K562 (cell line): ENCODE data around the gene OSBPL3. TPM values are rescaled to one million over a fixed set of nuclear protein-coding genes. Genes with fewer than 3 reads are reported as not detected.

Experiments used
- ATAC-seq: fragments of 200-7000 bp; cut with Tn5 transposase; 3 replicates; pipeline ENCODE4 v1.9.1; 2020; ENCODE audit warnings: moderate library complexity
- BruUV-seq: library from RNA; stranded (reverse); fragments of 400-500 nt; replicated peaks from 2 replicates; lab custom pipeline; 2021; lab: Mats Ljungman, UMichigan
- CTCF ChIA-PET: fragments of 300-600 bp; formaldehyde crosslinking; extraction: SDS; loops from one replicate; lab custom pipeline; 2021; ENCODE audit warnings: low intra/inter-chr PET ratio; lab: Yijun Ruan, JAX
- POLR2A ChIA-PET: fragments of 300-600, 350-650 bp; sonication (Branson Sonifier 250); formaldehyde crosslinking; extraction: SDS; loops from one replicate; lab custom pipeline; 2021; ENCODE audit warnings: antibody characterized with exemption, inconsistent platforms; lab: Yijun Ruan, JAX
- DNase-seq, 4 experiments: peaks; one replicate each; pipeline versions ENCODE4 v3.0.0 to v3.0.0-alpha.2; 2011 to 2018; ENCODE audit warnings: low spot score in 3 of 4, mixed read lengths in 3 of 4; ENCODE audit errors: extremely low read depth in 1 of 4
- FAIRE-seq: peaks from 2 replicates; lab custom pipeline; 2011; peaks lifted over from hg19 to GRCh38; lab: Jason Lieb, UNC
- H2AFZ ChIP-seq: 2 replicates; pipeline ENCODE4 v1.6.0; 2011; ENCODE audit warnings: low read depth, low read length, control low read depth, inconsistent platforms
- H3K27ac ChIP-seq: fragments of 200-600 bp; 3 replicates; pipeline ENCODE4 v1.8.0; 2011; ENCODE audit warnings: low read depth, mild to moderate bottlenecking, control low read depth, inconsistent platforms, low read length, moderate library complexity, mixed read lengths; ENCODE audit errors: extremely low read depth
- H3K27me3 ChIP-seq, 2 experiments: fragments of 300-600 bp in 1 of 2; 2 replicates in 1 of 2; 3 replicates in 1 of 2; pipeline versions ENCODE4 v1.6.0 to v1.8.0; 2011; ENCODE audit warnings: inconsistent platforms in 2 of 2, low read length in 2 of 2, mild to moderate bottlenecking in 1 of 2, mixed read lengths in 1 of 2, moderate library complexity in 1 of 2; ENCODE audit not compliant: control insufficient read depth in 2 of 2, insufficient read depth in 2 of 2
- H3K36me3 ChIP-seq: fragments of 300-600 bp; 3 replicates; pipeline ENCODE4 v1.8.0; 2011; ENCODE audit warnings: mild to moderate bottlenecking, low read length, inconsistent platforms; ENCODE audit not compliant: control insufficient read depth, insufficient read depth
- H3K4me1 ChIP-seq, 2 experiments: fragments of 200-600 bp in 1 of 2; replicated peaks in 1 of 2; 2 replicates in 1 of 2; 3 replicates in 1 of 2; pipeline versions ENCODE4 v1.5.1 to v1.8.0; 2011; ENCODE audit warnings: inconsistent platforms in 2 of 2, low read length in 2 of 2, mild to moderate bottlenecking in 1 of 2, mixed read lengths in 1 of 2, moderate library complexity in 1 of 2; ENCODE audit not compliant: control insufficient read depth in 2 of 2, insufficient read depth in 2 of 2
- H3K4me2 ChIP-seq: 2 replicates; pipeline ENCODE4 v1.6.1; 2011; ENCODE audit warnings: low read length, control low read depth, inconsistent platforms, mixed read lengths; ENCODE audit not compliant: insufficient read depth
- H3K4me3 ChIP-seq: fragments of 200-600 bp; sonication (generic), shearing (Covaris generic); 2 replicates; pipeline ENCODE4 v1.5.1; 2016; ENCODE audit warnings: control low read depth, inconsistent platforms
- H3K79me2 ChIP-seq: fragments of 200-600 bp; 3 replicates; pipeline ENCODE4 v1.8.0; 2011; ENCODE audit warnings: low read length, inconsistent platforms; ENCODE audit not compliant: control insufficient read depth, insufficient read depth
- H3K9ac ChIP-seq, 2 experiments: 2 replicates each; pipeline versions ENCODE4 v1.6.0 to v1.6.1; 2011; ENCODE audit warnings: low read depth in 2 of 2, low read length in 2 of 2, control low read depth in 1 of 2, inconsistent platforms in 1 of 2, mild to moderate bottlenecking in 1 of 2, mixed read lengths in 1 of 2; ENCODE audit not compliant: insufficient read depth in 1 of 2
- H3K9me1 ChIP-seq: one replicate; pipeline ENCODE4 v1.6.0; 2011; ENCODE audit warnings: inconsistent platforms, mild to moderate bottlenecking, low read length, moderate library complexity; ENCODE audit not compliant: control insufficient read depth, insufficient read depth
- H3K9me3 ChIP-seq: replicated peaks from 2 replicates; pipeline ENCODE4 v1.5.1; 2011; ENCODE audit warnings: low read depth, low read length, inconsistent platforms; ENCODE audit not compliant: control insufficient read depth, insufficient read depth
- H4K20me1 ChIP-seq: replicated peaks from 2 replicates; pipeline ENCODE4 v1.6.1; 2011; ENCODE audit warnings: low read length, inconsistent platforms, mixed read lengths; ENCODE audit not compliant: control insufficient read depth, insufficient read depth
- DACH1 ChIP-seq: fragments of 450-650 bp; IDR thresholded peaks from 2 replicates; pipeline ENCODE4 v1.6.1; 2018; ENCODE audit not compliant: partially characterized antibody
- GMEB1 ChIP-seq: fragments of 250-450 bp; sonication (Bioruptor Pico); IDR thresholded peaks from 2 replicates; pipeline ENCODE4 v1.4.0; 2020; ENCODE audit warnings: mild to moderate bottlenecking
- HBP1 ChIP-seq: fragments of 450-650 bp; formaldehyde crosslinking; IDR thresholded peaks from 2 replicates; pipeline ENCODE4 v1.4.0; 2022; ENCODE audit warnings: missing genetic modification characterization
- NELFE ChIP-seq: IDR thresholded peaks from 2 replicates; pipeline ENCODE4 v1.6.1; 2011; ENCODE audit warnings: mild to moderate bottlenecking; ENCODE audit not compliant: insufficient read depth, insufficient read length
- POLR2AphosphoS5 ChIP-seq: IDR thresholded peaks from 2 replicates; pipeline ENCODE4 v1.6.1; 2011; ENCODE audit warnings: mild to moderate bottlenecking, low read depth, low read length, moderate library complexity; ENCODE audit not compliant: control insufficient read depth, insufficient read depth
- RUNX1 ChIP-seq: sonication (generic); IDR thresholded peaks from 2 replicates; pipeline ENCODE4 v1.6.1; 2016; ENCODE audit warnings: antibody characterized with exemption, low read depth
- YY1 ChIP-seq, 3 experiments: IDR thresholded peaks; 2 replicates each; pipeline ENCODE4 v1.6.1; 2011; ENCODE audit warnings: low read length in 2 of 3, mild to moderate bottlenecking in 2 of 3, moderate library complexity in 2 of 3, borderline replicate concordance in 1 of 3, control low read depth in 1 of 3, low read depth in 1 of 3; ENCODE audit not compliant: insufficient read depth in 3 of 3, insufficient replicate concordance in 2 of 3, control insufficient read depth in 1 of 3, insufficient read length in 1 of 3; ENCODE audit errors: extremely low read depth in 1 of 3
- ZNF830 ChIP-seq: fragments of 250-450 bp; sonication (Bioruptor Pico); IDR thresholded peaks from 2 replicates; pipeline ENCODE4 v1.5.0; 2021; ENCODE audit warnings: mild to moderate bottlenecking
- WGBS: fragments of 100-300 bp; shearing (Covaris generic); methylation state at CpG from one replicate; pipeline ENCODE4 v1.1.6; 2016; ENCODE audit warnings: low coverage, mixed read lengths; ENCODE audit not compliant: insufficient coverage; ENCODE audit errors: missing lambda C conversion rate; 5-methylcytosine and 5-hydroxymethylcytosine counted together
- in situ Hi-C: fragments of 300-500 bp; cut with MboI; formaldehyde crosslinking; loops from 4 replicates; pipeline ENCODE4 v1.15.0; 2018; ENCODE audit warnings: inconsistent platforms, mixed read lengths
- intact Hi-C: fragments of 100-400 bp; cut with micrococcal nuclease; formaldehyde crosslinking; loops from 2 replicates; pipeline ENCODE4 v1.14.2; 2022
- polyA plus RNA-seq, 8 experiments: library from polyadenylated mRNA; depleted of rRNA in 4 of 8; stranded (reverse) in 5 of 8; unstranded in 3 of 8; fragments of >200 nt; fragmentation: Nextera tagmentation in 2 of 8; fragmentation: Illumina TruSeq in 1 of 8; extraction: Ambion mirVana in 2 of 8; extraction: Trizol in 1 of 8; gene quantifications; 2 replicates each; pipeline versions ENCODE4 v1.2.1 to v1.2.3, GENCODE V29; 2011 to 2014; ENCODE audit warnings: inconsistent platforms in 1 of 8, missing spikeins in 1 of 8
- total RNA-seq, 7 experiments: library from RNA; depleted of rRNA in 6 of 7; stranded (reverse); fragments of >200 nt in 6 of 7; fragmentation: Illumina TruSeq in 2 of 7; extraction: Trizol in 2 of 7; gene quantifications; 2 replicates each; pipeline versions ENCODE4 v1.2.1 to v1.2.3, GENCODE V29; 2011 to 2021; ENCODE audit warnings: low replicate concordance in 1 of 7
- TF ChIP-seq, protein P1 (sequence below): IDR thresholded peaks from 2 replicates; pipeline ENCODE4 v1.6.1; 2016; ENCODE audit warnings: missing genetic modification characterization, missing compliant biosample characterization

The OSBPL3 gene
- total and polyA plus RNA-seq, 9 of the 15 experiments (the other 6 are each of a cell fraction or from before 2014, with no cell fraction given), result 4.8 to 37.2 (median 26.5) TPM

- BruUV-seq, result no TSS peak
- no peak for ATAC-seq
- no peak for DNase-seq
These were observed 25.7 kb upstream of the OSBPL3 start for GRCh38 chr7:25005658-25006057.

More at GRCh38 chr7:25005658-25006057, 25.7 kb upstream of the OSBPL3 start:
- ChIA-PET POLR2A (interaction anchor here (0.5 kb wide), 1 partner anchor 64 kb away, joined by 4 read pairs; no protein-coding TSS in a partner anchor), CTCF (no interaction called here)
- Histone ChIP-seq H2AFZ (no peak overlapping the region), H3K9me1 (no peaks in the 10 kb centered on the region), H3K36me3 (no peaks in the 10 kb centered on the region), H3K4me1 (no peaks in the 10 kb centered on the region), H3K9ac (no peak overlapping the region), H3K79me2 (no peaks in the 10 kb centered on the region), H3K9me3 (no peaks in the 10 kb centered on the region; the same call in 1 of the 2 replicates), H3K27me3 (peaks cover 0 to 2% of the 10 kb centered on the region in 2 experiments; a peak in 2 of 5 replicates), H3K4me2 (no peak overlapping the region), H4K20me1 (no peaks in the 10 kb centered on the region), H3K4me3 (no peak overlapping the region), H3K27ac (no peak overlapping the region)
- in situ Hi-C loops, result no loop called here
- WGBS, result 11% methylated on average over 3 of the region's 3 CpGs
- FAIRE-seq, result no peak
- TF ChIP-seq ZNF830 (CRISPR knock-in tag), result no peak
- no peak for TF ChIP-seq GMEB1 (CRISPR knock-in tag)
- TF ChIP-seq DACH1, result no peak
- TF ChIP-seq NELFE, result no peak
- no peak for TF ChIP-seq RUNX1
- no peak for TF ChIP-seq HBP1
- TF ChIP-seq, protein P1, sequence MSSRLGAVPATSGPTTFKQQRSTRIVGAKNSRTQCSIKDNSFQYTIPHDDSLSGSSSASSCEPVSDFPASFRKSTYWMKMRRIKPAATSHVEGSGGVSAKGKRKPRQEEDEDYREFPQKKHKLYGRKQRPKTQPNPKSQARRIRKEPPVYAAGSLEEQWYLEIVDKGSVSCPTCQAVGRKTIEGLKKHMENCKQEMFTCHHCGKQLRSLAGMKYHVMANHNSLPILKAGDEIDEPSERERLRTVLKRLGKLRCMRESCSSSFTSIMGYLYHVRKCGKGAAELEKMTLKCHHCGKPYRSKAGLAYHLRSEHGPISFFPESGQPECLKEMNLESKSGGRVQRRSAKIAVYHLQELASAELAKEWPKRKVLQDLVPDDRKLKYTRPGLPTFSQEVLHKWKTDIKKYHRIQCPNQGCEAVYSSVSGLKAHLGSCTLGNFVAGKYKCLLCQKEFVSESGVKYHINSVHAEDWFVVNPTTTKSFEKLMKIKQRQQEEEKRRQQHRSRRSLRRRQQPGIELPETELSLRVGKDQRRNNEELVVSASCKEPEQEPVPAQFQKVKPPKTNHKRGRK (tag), result no peak
- TF ChIP-seq YY1 (IDR thresholded peaks at IDR 0.05; ENCODE audit: borderline replicate concordance in 1 of 3, control insufficient read depth in 1 of 3, extremely low read depth in 1 of 3, insufficient read depth in 3 of 3, insufficient read length in 1 of 3, insufficient replicate concordance in 2 of 3, low read depth in 1 of 3, low read length in 2 of 3), result no peak
- TF ChIP-seq POLR2AphosphoS5, result no peak
- intact Hi-C loops, result no loop called here
